HS-27A (cell line): ENCODE measurements around the gene BMP6.
"Not testable (repeated sequence)": the region's sequence is repeated elsewhere in the genome, so short reads cannot be mapped to it uniquely, and the experiment has no call there.

Source experiments
- DNase-seq: peaks from one replicate; pipeline ENCODE4 v3.0.0-alpha.2; 2012; ENCODE audit warnings: low read depth, missing footprints

The BMP6 gene

DNA sequence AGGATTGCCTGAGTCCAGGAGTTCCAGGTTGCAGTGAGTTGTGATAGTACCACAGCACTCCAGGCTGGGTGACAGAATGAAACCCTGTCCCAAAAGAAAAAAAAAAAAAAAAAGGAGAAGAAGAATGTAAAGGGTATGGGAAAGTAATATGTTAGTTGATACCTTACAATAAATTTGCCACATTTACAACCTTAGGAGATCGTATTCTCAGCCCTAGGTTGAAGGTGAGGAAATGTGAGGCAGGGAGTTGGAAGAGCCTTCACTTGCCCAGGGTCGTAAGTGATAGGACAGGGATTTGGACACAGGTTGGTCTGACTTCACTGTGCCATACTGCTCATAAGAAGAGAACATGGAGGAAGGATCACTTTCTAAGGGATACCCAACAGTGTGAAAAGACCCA lies 68.6 kb downstream of the BMP6 start:
- DNase-seq: no peak

DNA sequence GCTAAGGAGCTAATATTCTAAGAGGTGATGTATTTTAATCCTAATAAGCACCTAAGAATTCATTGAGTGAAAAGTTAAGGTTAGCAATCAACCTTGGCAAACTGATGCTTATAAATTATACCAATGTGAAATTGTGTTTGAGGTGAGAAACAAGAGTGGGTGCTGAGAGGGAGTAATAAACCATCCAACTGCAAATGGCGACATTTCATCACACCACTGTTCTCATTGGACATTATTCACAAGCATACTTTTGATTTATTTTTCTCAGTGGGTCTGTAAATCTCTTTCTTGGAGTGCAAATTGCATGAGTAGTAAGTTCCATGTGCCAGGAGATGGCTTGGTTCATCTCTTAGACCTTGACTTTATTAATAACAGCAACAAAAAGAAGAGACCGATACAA lies 71.5 kb downstream of the BMP6 start:
- no peak for DNase-seq

DNA sequence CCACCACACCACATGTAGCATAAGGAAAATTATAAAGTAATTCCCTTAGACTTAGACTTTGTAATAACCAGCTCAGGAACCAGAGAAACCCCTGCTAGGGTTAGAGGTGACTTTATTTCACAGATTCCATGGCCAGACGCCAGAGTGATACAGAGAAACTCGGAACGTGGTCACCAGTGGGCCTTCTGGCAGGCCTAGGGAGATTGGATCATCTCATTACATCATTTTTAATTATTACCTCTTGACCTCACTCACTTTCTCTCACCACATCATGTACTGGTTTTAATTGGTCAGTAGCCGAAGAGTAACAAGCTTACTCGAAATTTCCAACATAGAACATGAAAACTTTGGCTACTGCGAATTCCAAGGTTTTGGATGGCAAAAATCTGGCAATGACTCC lies 72.9 kb downstream of the BMP6 start:
- DNase-seq: no peak

DNA sequence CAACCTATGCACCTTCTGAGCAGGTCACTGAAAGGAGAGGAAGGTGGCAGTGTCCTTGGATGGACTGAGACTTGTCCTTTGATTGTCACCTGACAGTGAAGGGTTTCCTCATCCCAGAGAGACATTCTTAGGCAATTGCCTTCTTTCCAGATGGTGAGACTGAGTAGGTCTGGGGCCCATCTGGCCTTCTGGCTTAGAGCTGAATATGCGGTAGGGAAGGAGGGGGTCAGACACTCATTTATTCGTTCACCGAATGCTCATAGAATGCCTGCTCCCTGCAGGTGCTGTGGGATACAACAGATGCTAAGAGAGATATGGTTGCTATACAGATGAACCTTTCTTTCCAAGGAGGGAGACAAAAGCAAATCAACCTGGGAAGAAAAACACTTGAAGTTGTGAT lies 76.8 kb downstream of the BMP6 start:
- DNase-seq: no peak

DNA sequence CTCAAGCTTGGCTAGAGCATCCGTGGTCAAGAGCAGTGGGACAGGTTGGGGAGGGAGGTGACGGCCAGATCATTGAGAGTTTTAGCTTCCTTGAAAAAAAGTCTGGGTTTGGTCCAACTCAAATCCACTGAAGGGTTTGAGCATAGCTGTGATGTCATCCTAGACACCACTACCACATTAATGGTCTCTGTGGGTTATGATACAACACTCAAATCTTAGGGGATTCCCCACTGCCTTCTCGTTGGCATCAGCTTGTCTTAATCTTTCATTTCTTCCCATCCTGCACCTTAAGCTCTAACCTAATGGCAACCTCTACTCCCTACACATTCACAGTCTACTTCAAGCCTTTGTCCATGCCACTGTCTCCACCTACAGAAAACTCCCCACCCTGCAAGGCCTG lies 77.3 kb downstream of the BMP6 start:
- DNase-seq: no peak

DNA sequence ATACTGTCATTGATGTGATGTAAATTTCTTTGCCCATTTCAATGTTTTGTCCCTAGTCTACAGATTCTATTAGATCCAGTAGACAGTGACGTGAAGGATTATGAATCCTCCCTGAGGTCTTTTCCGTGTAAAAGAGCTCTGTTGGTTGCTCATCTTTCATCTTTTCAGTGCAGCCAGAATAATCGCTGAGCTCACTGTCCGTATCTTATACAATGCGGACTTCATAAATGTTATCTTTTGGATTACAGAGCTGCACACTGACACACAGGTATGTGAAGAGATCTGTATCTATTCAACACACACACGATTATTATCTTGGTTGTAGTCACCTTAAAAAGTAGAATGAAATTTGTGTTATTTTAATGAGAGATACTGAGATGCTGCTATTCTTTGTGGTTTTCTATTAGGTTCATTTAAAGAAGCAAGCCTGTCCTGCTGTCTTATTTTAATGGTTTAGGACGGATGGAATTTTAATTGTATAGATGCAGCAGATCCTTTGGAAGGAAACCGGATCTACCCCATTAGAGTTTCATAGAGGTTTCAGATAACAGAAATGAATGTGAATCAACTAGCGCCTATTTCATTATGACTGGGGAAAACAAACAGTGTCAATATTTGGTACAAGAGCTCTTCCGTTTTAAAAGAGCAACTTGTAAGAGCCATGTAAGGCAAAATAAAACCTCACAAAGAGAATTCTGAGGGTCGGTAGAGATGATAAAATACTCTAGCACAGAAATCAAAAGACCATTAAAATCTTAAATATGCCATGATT lies 79.4 kb downstream of the BMP6 start:
- no peak for DNase-seq

DNA sequence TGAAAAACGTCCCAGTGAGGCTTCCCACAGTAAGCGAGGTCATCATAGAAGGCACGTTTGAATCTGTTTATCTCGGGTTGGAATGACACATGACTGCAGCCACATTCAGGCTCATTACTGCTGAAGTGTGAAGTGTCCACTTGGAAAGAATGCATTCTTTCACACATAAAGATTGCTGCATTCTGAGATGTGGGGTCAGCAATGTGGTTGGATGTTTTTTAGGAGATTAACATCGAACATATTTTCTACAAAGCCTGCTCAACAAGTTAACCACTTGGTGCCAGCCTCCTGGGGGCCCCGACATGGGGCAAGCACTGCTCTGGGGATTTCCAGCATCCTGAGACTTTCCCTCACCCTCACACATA lies 79.9 kb downstream of the BMP6 start:
- DNase-seq: no peak

DNA sequence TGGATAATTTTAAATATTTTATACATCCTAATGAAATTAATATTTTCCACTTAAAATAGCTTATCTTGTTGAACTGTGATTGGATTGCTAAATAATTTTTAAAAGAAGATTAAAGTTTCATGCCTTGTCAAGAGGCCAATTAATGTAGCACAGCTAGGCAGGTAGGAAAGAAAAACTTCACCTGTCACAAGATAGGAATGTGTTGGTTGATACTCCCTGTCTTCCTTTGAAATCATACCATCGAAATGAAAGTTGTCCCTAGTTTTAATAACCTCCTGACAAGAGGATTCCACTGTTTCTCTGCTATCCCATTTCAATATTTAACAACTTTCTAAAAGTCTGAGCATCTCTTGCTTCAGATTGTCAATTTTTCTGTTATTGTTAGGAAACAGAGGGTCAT lies 80.8 kb downstream of the BMP6 start:
- no peak for DNase-seq

DNA sequence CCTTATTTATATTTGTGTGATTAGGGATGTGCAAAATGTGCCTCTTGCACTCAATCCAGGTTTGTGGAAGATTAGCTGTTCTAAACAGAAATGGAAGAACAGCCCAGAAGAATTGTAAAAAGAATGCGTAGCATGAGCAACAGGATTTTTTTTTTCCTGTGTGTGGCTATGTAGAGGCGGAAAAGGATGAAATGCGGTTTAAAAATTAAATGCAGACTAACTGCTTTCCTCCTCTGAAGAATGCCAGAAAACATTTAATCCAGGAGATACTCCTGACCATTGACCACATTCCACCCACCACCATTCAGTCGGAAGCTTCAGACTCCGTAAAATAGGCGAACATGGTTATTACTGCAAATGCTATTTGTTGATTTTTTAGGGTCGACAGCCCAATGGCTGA lies 83.4 kb downstream of the BMP6 start:
- DNase-seq: no peak

DNA sequence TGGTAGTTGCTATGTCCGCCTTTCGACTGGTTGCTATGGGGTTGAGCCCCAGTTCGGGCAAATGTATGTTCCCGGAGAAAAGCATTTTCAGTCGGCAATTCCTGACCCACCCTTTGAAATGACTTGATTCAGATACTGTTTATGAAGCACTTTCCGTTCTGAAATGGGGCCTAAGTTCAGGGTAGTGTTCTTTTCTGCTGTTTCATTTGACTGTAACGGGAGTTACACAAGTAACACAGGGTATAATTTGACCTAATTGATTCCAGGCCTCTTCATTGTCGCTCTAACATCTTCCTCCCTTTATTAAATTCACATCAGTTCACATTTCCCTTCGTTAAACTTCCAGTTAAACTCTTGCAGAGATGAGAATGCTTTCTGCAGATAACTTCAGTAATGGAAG lies 85.5 kb downstream of the BMP6 start:
- DNase-seq: no peak

DNA sequence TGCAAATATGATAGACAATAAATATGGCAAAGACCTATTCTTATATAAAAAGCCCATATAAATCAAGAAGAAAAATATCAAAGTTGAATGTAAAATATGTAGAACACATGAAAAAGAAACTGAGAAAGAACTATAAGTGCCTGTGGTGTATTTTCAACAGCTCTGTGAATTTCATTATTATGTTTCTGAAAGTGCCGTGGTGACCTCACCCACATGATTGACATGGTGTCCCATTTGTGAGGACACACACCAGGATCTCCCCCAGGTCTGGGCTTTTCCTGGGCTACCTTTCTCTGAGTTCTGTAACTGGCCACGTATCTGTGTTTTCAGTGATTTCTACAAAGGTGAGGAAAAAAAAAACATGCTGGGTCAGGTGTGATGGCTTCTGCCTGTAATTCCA lies 86.7 kb downstream of the BMP6 start:
- no peak for DNase-seq

DNA sequence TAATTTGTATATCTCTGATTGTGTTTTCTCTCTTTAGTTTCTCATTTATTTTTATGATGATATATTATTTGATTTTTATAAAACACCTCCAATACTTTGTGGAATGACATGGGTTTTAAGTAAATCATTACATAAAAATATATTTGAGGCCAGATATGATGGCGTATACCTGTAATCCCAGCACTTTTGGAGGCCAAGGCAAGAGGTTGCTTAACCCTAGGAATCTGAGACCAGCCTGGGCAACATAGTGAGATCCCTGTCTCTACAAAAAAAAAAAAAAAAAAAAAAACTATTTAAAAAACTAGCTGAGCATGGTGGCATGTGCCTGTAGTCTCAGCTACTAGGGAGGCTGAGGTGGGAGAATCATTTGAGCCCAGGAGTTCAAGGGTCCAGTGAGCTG lies 87.3 kb downstream of the BMP6 start:
- DNase-seq: no peak

DNA sequence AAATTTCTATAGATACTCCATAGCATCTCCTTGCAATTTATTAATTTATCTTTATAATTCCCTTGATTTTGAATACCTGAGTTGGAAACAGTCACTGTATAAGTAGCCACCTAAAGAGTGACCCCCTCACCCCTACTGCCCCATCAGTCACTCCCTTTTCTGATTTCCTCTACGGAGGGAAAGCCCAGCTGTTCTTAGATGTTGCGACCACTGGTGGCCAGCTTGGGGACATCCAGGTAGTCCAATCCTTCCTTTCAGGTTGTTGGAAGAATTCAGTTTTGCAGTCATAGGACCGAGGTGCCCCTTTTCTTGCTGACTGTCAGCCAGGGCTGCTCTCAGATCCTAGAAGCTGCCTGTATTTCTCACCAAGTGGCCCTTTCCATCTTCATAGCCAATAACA lies 87.8 kb downstream of the BMP6 start:
- DNase-seq: no peak

DNA sequence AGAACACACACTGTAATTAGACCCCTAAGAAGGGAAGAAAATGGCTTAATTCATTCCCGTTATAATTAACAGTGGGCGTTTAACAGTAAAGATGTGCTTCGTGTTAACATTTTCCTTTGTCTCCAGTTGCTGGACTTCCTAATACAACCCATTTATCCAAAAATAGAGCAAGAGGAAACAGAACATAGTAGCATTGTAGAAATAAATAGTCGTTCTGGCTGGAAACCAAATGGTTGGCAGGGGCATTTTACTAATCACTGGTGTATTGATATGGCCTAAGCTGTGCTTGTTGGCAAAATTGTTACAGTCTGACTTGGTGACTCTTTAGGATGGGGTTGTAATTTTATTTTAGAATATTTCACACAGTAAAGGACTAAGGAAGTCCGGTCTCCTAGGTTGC lies 89.8 kb downstream of the BMP6 start:
- no peak for DNase-seq

DNA sequence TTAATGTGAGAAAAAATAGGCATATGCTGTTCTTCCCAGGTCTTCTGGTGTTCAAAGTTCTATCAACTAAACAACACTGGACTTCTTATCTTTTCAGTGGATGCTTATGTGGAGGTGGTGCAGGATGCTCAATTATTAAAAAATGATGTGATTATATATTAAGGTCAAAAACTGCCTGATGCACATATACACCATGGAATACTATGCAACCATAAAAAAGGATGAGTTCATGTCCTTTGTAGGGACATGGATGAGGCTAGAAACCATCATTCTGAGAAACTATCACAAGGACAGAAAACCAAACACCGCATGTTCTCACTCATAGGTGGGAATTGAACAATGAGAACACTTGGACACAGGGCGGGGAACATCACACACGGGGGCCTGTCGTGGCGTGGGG lies 91.3 kb downstream of the BMP6 start:
- DNase-seq: not testable (repeated sequence)

DNA sequence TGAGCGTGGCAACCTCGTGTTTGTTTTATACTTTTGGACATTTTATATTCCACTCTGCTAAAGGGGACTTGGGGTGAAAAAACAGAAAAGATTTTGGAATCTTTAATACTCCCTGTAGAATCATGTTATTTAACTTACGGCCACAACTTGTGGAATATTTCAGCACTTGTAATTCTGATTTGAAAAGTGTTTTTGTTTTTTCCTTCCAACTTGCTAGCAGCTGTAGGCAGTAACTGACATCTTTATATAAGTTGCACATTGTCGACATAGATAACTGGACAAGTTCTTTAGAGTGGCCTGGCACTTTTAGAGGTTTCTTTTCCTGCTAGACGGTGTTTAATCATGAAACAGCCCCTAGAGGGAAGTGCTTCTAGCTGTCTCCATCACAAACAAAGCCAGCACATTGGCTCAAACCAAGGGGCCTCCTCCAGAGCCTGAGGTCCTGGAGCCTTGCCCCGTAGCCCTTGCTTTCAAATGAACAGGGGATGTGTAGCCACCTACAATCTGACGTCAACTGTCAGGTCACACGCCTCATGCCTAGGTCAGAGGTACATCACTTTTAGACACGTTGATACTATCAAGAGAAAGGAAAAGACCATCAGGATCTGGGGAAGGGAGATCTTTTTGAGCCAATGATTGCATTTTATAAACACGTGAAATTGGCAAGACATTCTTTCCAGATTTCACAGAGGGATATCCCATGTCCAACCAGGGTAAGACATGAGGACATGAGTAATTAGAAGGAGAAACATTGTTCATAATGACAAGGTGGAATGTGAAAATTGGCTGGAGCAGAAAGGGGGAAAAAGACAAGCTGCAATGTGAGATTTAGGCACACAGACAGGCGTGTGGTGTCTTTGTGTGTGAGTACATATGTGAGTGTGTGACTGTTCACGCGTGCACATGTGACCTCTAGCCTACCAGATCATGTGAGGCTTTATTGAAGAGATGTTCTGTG lies 92.6 kb downstream of the BMP6 start:
- no peak for DNase-seq

DNA sequence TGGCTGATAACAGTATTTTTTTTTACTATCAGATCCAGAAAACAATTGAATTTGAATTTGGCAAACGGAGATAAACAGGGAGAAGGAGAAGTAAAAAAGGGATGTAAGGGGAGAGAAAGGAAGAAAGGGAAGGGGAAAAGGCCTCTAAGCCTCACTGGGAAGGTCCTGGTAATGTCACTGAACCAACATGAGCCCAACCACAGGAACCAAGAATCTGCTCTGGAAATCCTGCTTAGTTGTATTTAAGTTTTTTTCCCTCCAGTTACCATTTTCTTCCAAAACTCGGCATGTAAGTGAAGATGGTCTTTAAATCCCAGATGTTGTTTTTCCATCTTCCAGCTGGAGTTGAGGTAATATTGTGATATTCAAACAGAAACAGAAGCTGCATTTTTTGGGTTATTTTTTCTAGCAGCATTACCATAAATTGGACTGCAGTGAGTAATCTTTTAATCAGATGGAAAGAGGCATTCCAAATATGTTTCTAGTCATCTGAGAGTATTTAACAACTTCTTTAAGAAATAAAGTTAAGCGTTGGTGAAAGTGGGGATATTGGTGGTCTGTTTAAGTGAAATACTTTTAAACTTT lies 93.6 kb downstream of the BMP6 start:
- DNase-seq: no peak

DNA sequence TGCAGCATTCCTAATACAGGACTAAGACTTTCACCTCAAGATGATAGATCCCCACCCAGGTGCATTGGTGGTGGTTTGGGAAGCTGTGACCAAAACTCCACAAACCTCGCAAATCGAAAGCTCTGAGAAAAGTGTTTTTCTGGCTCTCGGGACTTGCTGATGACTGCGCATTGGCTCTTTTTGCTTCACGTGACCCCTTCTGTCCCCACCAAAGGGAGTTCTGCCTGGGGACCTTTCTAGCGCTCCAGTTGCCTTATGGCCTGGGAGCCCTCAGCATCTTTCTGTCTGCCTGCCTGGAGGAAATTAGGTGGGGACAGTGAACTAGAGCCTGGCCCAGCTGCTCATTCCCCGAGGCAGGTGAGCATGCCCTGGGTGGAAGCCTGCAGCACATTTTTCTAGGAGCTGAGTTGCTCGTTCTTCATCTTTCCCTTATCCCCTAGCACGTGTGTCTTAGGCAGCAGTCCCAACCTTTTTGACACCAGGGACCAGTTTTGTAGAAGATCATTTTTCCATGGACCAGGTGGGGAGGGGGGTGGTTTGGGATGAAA lies 94.5 kb downstream of the BMP6 start:
- DNase-seq: no peak

DNA sequence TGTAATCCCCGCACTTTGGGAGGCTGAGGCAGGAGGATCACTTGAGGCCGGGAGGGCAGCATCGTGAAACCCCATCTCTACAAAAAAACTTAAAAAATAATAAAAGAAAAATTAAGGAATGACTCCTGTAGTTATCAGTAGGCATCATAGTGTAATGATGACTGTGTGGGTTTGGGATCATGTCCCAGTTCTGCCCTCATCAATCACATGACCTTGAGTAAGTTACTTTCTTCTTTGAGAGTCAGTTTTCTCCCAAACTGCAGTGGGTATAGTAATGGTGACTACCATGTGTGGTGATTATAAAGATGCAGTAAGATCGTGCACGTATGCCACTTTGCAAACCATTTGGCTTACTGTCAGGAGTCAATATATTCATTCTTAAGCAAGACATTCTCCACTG lies 95.5 kb downstream of the BMP6 start:
- no peak for DNase-seq

DNA sequence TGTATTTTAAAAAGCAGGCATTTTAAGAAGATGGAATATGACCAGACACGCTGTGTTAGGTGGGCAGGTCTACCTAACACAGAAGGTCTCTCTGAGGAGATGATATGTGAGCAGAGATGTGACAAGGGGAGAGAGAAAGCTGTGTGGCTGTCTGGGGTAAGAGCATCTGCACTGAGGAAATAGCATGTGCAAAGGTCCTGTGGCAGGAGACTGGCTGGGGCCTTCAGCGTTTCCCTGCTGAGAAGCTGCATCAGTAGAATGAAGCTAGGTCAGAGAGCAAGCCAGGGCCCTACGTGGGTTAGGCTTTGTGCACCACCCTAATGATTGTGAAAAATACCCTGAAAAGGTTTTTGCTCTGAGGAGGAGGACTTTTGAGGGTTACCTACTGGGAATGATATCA lies 97.7 kb downstream of the BMP6 start:
- no peak for DNase-seq

DNA sequence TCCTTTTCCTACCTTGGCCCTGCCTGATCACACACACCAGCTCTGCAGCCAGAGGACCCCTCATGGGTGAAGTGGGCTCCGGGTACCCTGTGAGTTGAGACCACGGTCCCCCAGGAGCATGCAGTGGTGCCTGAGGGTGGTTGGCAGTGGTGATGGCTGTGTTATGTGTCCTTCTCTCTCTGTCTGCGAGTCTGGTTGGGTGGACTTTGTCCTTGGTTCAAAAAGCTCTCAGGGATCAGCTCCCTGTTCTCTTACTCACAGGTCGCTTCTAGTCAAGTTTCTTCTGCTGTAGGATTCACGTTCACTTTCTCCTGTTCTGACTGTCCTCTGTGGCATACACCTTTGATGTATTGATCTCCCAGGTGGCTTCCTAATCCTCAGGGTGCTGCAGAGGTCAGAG lies 100.1 kb downstream of the BMP6 start:
- DNase-seq: no peak

DNA sequence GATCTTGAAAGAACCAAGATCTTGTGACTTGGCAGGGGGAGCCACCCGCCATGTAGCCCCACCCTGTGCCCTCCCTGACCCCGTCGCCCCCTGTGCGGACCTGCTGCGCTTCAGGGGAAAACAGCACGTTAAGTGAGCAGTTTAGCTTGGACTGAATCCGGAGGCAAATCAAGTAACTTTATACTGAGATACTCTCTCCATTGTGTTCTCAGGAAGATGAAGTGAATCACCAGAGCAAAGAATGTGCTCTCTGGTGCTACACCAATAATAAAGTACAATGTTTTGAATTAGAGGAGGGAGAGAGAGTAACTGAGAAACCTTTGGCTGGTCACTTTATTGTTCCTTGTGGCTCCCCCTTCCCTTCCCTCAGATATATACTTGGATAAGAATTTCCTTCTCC lies 101.2 kb downstream of the BMP6 start:
- no peak for DNase-seq

DNA sequence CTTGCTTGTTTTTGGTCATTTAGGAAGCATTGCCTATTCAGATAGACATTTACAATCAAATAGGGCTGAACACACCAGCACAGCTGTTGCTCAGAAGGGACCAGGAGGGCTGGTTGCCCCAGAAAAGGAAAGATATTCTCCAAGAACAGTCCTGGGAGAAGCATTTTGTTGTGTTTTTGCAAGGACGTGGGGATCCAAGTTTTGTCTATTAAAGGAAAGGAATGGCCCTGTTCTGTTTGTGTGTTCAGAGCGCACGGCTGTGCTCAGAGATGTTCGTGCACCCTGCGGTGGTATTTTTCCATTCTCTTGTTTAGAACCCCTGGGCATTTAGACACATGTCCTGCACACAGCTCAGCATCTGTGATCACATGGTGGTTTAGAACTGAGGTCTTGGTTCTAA lies 102.2 kb downstream of the BMP6 start:
- no peak for DNase-seq
